ENCODE measurements around the gene WBP4.
A peak's percentile ranks its signal among the peaks of the same experiment; 100 is the strongest.
"Not testable (repeated sequence)": the region's sequence is repeated elsewhere in the genome, so short reads cannot be mapped to it uniquely, and the experiment has no call there.

The WBP4 gene

GRCh38 chr13:41065078-41065477 lies 3.8 kb downstream of the WBP4 start:
- no peak for DNase-seq (ENCODE audit: low read depth, low spot score)

GRCh38 chr13:41074523-41074922 lies 13.2 kb downstream of the WBP4 start:
- no peak for DNase-seq (ENCODE audit: low read depth, low spot score)
- no peak overlapping the region for H3K4me3 ChIP-seq (ENCODE audit: low read length)

More at GRCh38 chr13:41065078-41065477, 3.8 kb downstream of the WBP4 start:
- no peak overlapping the region for H3K4me3 ChIP-seq (ENCODE audit: low read length)

GRCh38 chr13:41075034-41075433 lies 13.7 kb downstream of the WBP4 start:
- no peak for DNase-seq (ENCODE audit: low read depth, low spot score)
- no peak overlapping the region for H3K4me3 ChIP-seq (ENCODE audit: low read length)

- H3K4me3 ChIP-seq (ENCODE audit: low read length), result no peak overlapping the region
- DNase-seq (ENCODE audit: low read depth, low spot score), result no peak
Measured at GRCh38 chr13:41075485-41075884, 14.2 kb downstream of the WBP4 start.

- no peak overlapping the region for H3K4me3 ChIP-seq (ENCODE audit: low read length)
- DNase-seq (ENCODE audit: low read depth, low spot score), result no peak
Measured at GRCh38 chr13:41077475-41077874, 16.2 kb downstream of the WBP4 start.

- H3K4me3 ChIP-seq (ENCODE audit: low read length), result no peak overlapping the region
- no peak for DNase-seq (ENCODE audit: low read depth, low spot score)
Measured at GRCh38 chr13:41079725-41080124, 18.4 kb downstream of the WBP4 start.

- H3K4me3 ChIP-seq (ENCODE audit: low read length), result no peak overlapping the region
- DNase-seq (ENCODE audit: low read depth, low spot score), result peak; percentile 15
Measured at GRCh38 chr13:41085961-41086585, 24.8 kb downstream of the WBP4 start.

GRCh38 chr13:41095681-41096080 lies 34.4 kb downstream of the WBP4 start:
- not testable (repeated sequence) for H3K4me3 ChIP-seq (ENCODE audit: low read length); DNase-seq (ENCODE audit: low read depth, low spot score)

GRCh38 chr13:41098761-41099160 lies 37.5 kb downstream of the WBP4 start:
- H3K4me3 ChIP-seq (ENCODE audit: low read length), result no peak overlapping the region
- no peak for DNase-seq (ENCODE audit: low read depth, low spot score)

GRCh38 chr13:41099986-41100385 lies 38.7 kb downstream of the WBP4 start:
- DNase-seq (ENCODE audit: low read depth, low spot score), result no peak

GRCh38 chr13:41107104-41107571 lies 45.8 kb downstream of the WBP4 start:
- no peak for DNase-seq (ENCODE audit: low read depth, low spot score)
- no peak overlapping the region for H3K4me3 ChIP-seq (ENCODE audit: low read length)

More at GRCh38 chr13:41099986-41100385, 38.7 kb downstream of the WBP4 start:
- H3K4me3 ChIP-seq (ENCODE audit: low read length), result no peak overlapping the region

GRCh38 chr13:41107584-41108014 lies 46.3 kb downstream of the WBP4 start:
- no peak overlapping the region for H3K4me3 ChIP-seq (ENCODE audit: low read length)
- DNase-seq (ENCODE audit: low read depth, low spot score), result no peak

- DNase-seq (ENCODE audit: low read depth, low spot score), result no peak
- no peak overlapping the region for H3K4me3 ChIP-seq (ENCODE audit: low read length)
Measured at GRCh38 chr13:41111454-41111853, 50.1 kb downstream of the WBP4 start.

GRCh38 chr13:41117869-41118268 lies 56.6 kb downstream of the WBP4 start:
- no peak overlapping the region for H3K4me3 ChIP-seq (ENCODE audit: low read length)
- DNase-seq (ENCODE audit: low read depth, low spot score), result no peak

GRCh38 chr13:41122838-41123237 lies 61.5 kb downstream of the WBP4 start:
- H3K4me3 ChIP-seq (ENCODE audit: low read length), result no peak overlapping the region
- DNase-seq (ENCODE audit: low read depth, low spot score), result no peak

GRCh38 chr13:41127701-41128100 lies 66.4 kb downstream of the WBP4 start:
- no peak overlapping the region for H3K4me3 ChIP-seq (ENCODE audit: low read length)
- DNase-seq (ENCODE audit: low read depth, low spot score), result no peak

GRCh38 chr13:41130356-41130755 lies 69.0 kb downstream of the WBP4 start:
- H3K4me3 ChIP-seq (ENCODE audit: low read length), result no peak overlapping the region
- DNase-seq (ENCODE audit: low read depth, low spot score), result no peak

GRCh38 chr13:41131189-41131588 lies 69.9 kb downstream of the WBP4 start:
- DNase-seq (ENCODE audit: low read depth, low spot score); H3K4me3 ChIP-seq (ENCODE audit: low read length): not testable (repeated sequence)

- not testable (repeated sequence) for DNase-seq (ENCODE audit: low read depth, low spot score)
- peak overlapping the region; percentile 88 for H3K4me3 ChIP-seq (ENCODE audit: low read length)
Measured at GRCh38 chr13:41131660-41132511, 70.6 kb downstream of the WBP4 start.

- DNase-seq (ENCODE audit: low read depth, low spot score), result peak; percentile 97
- H3K4me3 ChIP-seq (ENCODE audit: low read length), result peak within 1 kb of the TSS; percentile 88
Measured at GRCh38 chr13:41132512-41133152, 71.3 kb downstream of the WBP4 start, which contains the start of gene KBTBD6. Gene KBTBD6 (minus strand): TSS chr13:41132802. CDS start chr13:41132511, 291 bp downstream.

Data from Jurkat, Clone E6-1 (cell line).